Measurements from ENCODE around the gene IQUB. TPM values are rescaled to one million over a fixed set of nuclear protein-coding genes. Genes with fewer than 3 reads are reported as not detected.
A peak's percentile ranks its signal among the peaks of the same experiment; 100 is the strongest.

Gene IQUB
- total RNA-seq, 5 donors from 2014 or later (not counting 1 experiment from before 2014, with no cell fraction given): 0.09 TPM; not detected in 3

DNA sequence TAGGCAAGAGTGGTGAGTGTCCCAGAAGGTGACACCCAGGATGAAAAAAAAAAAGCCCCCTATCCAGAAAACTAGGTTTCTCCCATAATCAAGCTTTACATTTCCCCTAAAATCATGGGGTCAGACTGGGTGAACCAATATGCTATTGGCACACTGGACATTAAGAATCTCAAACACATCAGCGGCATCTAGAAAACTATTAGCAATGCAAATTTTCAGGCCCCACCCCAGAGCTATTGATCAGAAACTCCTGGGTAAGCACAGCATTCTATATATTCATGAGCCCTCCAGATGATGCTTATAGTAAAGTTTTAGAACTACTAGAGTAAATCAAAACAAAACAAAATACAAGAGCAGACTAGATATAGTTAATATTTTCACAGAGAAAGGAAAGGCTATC lies 36.4 kb downstream of the IQUB start:
- 100% methylated on average over 1 of the region's 1 CpG for WGBS (ENCODE audit: insufficient coverage)
- Histone ChIP-seq H3K36me3 (ENCODE audit: control insufficient read depth in 2 of 2, extremely low read depth in 1 of 2, insufficient read depth in 1 of 2, low read length in 1 of 2) (no peaks in the 10 kb centered on the region), H3K9me3 (no peaks in the 10 kb centered on the region), H3K4me3 (ENCODE audit: control insufficient read depth in 1 of 2, extremely low read depth in 1 of 2, low read length in 1 of 2) (no peak overlapping the region), H3K4me1 (ENCODE audit: control insufficient read depth in 1 of 2, extremely low read depth in 1 of 2, insufficient read depth in 2 of 2, low read length in 2 of 2) (no peaks in the 10 kb centered on the region), H3K27ac (ENCODE audit: low read length) (no peak overlapping the region), H3K27me3 (replicated peaks in 1 of 2; ENCODE audit: control insufficient read depth in 2 of 2, extremely low read depth in 1 of 2, insufficient read depth in 2 of 2, low read length in 1 of 2) (peaks cover 2 to 4% of the 10 kb centered on the region in 2 experiments)
- ChIA-PET CTCF (interaction anchor here (0.6 to 1.5 kb wide), 3 partner anchors 9 to 777 kb away, joined by 3 read pairs; no protein-coding TSS in a partner anchor), POLR2A (interaction anchor here in 1 of 2 donors (0.8 kb wide), 1 partner anchor 27 kb away, joined by 3 read pairs; no protein-coding TSS in a partner anchor)
- Mint-ChIP-seq H3K27me3 (peaks cover 27 to 31% of the 10 kb centered on the region in 2 donors), H3K9me3 (no peaks in the 10 kb centered on the region), H3K36me3 (no peaks in the 10 kb centered on the region), H3K27ac (no peak overlapping the region), H3K4me3 (no peak overlapping the region), H3K4me1 (peaks cover 0 to 2% (median 0%) of the 10 kb centered on the region in 3 donors)
- ATAC-seq (replicated peaks in 1 of 4) (no peak), DNase-seq (no peak)

DNA sequence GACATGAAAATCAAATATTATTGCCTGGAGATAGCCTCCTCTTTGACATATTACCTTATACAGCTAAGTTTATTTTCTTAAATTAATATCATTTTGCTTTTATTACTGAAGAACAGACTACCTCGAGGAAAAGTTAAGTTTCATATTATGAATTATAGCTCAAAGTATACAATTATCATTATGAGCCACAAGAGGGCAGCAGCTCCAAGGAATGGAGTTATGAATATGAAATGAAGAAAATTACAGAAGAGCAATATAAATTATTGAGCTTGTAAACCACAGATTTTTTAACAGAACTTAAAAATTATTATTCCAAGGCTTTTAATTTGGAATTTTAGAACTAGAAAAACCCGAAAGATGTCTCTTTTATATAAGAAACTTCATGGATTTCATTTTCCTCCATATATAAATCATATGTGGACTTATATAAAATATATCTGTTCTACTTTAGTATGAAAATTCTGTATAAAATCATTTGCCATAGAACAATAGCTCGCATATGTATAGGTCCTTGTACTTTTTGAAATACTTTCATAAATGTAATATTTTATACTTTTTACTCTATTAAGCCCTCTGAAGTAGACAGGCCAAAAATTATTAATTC lies 40.1 kb downstream of the IQUB start:
- no peaks in the 10 kb centered on the region for H3K9me3 Mint-ChIP-seq
- H3K4me1 Mint-ChIP-seq: peaks cover 0 to 2% (median 0%) of the 10 kb centered on the region in 3 donors
- peak in 1 of 4 experiments; percentile 52 for ATAC-seq (replicated peaks in 1 of 4)
- no peaks in the 10 kb centered on the region for H3K4me1 ChIP-seq (ENCODE audit: control insufficient read depth in 1 of 2, extremely low read depth in 1 of 2, insufficient read depth in 2 of 2, low read length in 2 of 2)
- no CpG with 5 or more reads among the region's 3 CpGs for WGBS (ENCODE audit: insufficient coverage)
- POLR2A ChIA-PET: interaction anchor here (0.6 to 1.0 kb wide), 2 partner anchors 41 to 43 kb away, joined by 3 to 4 read pairs; no protein-coding TSS in a partner anchor
- H3K4me3 ChIP-seq (ENCODE audit: control insufficient read depth in 1 of 2, extremely low read depth in 1 of 2, low read length in 1 of 2): no peak overlapping the region
- DNase-seq: peak in 18 of 35 experiments; percentile 4 to 68 (median 12)
- CTCF ChIA-PET: interaction anchor here (0.5 to 2.5 kb wide), 41 partner anchors 9 to 1351 kb away, joined by 3 to 29 read pairs (median 4); partner anchors contain the start of genes IQUB (in 2 of the 2) and NDUFA5 (in 2 of the 2)
- H3K27me3 ChIP-seq (replicated peaks in 1 of 2; ENCODE audit: control insufficient read depth in 2 of 2, extremely low read depth in 1 of 2, insufficient read depth in 2 of 2, low read length in 1 of 2): peaks cover 2 to 4% of the 10 kb centered on the region in 2 experiments
- no peaks in the 10 kb centered on the region for H3K36me3 ChIP-seq (ENCODE audit: control insufficient read depth in 2 of 2, extremely low read depth in 1 of 2, insufficient read depth in 1 of 2, low read length in 1 of 2)
- no peak overlapping the region for H3K27ac Mint-ChIP-seq
- H3K27ac ChIP-seq (ENCODE audit: low read length): no peak overlapping the region
- peaks cover 15 to 16% of the 10 kb centered on the region in 2 donors for H3K27me3 Mint-ChIP-seq
- H3K36me3 Mint-ChIP-seq: no peaks in the 10 kb centered on the region
- no peak overlapping the region for H3K4me3 Mint-ChIP-seq
- H3K9me3 ChIP-seq: no peaks in the 10 kb centered on the region

DNA sequence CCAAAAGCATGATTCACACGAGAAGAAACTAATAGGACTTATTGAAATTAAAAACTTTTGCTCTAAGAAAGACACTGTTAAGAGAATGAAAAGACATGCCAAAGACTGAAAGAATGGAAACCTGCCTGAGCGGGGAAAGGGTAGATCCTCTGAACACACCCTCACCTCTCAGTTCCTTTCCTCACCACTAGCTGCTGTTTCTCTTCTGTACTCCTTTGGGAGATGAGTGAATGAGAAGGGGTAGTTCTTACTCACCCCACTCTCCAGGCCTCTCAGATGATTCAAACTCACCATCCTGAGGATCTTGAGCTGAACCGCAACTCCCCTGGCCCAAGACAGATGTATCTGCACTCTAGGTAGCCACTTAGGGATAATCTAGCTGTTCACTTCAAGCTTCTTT lies 41.9 kb downstream of the IQUB start:
- H3K36me3 Mint-ChIP-seq: no peaks in the 10 kb centered on the region
- H3K27me3 ChIP-seq (replicated peaks in 1 of 2; ENCODE audit: control insufficient read depth in 2 of 2, extremely low read depth in 1 of 2, insufficient read depth in 2 of 2, low read length in 1 of 2): no peaks in the 10 kb centered on the region
- no peaks in the 10 kb centered on the region for H3K36me3 ChIP-seq (ENCODE audit: control insufficient read depth in 2 of 2, extremely low read depth in 1 of 2, insufficient read depth in 1 of 2, low read length in 1 of 2)
- H3K27ac ChIP-seq (ENCODE audit: low read length): no peak overlapping the region
- no peak overlapping the region for H3K27ac Mint-ChIP-seq
- no peaks in the 10 kb centered on the region for H3K9me3 ChIP-seq
- peaks cover 0 to 2% (median 0%) of the 10 kb centered on the region in 3 donors for H3K4me1 Mint-ChIP-seq
- H3K4me3 ChIP-seq (ENCODE audit: control insufficient read depth in 1 of 2, extremely low read depth in 1 of 2, low read length in 1 of 2): no peak overlapping the region
- ATAC-seq (replicated peaks in 1 of 4) (no peak), DNase-seq (no peak)
- no peaks in the 10 kb centered on the region for H3K9me3 Mint-ChIP-seq
- POLR2A ChIA-PET: no interaction called here
- peaks cover 7 to 8% of the 10 kb centered on the region in 2 donors for H3K27me3 Mint-ChIP-seq
- H3K4me1 ChIP-seq (ENCODE audit: control insufficient read depth in 1 of 2, extremely low read depth in 1 of 2, insufficient read depth in 2 of 2, low read length in 2 of 2): no peaks in the 10 kb centered on the region
- CTCF ChIA-PET: interaction anchor here (0.5 to 1.4 kb wide), 6 partner anchors 42 to 290 kb away, joined by 3 to 5 read pairs (median 4); partner anchors contain the start of genes IQUB (in 1 of the 2) and WASL (in 1 of the 2)
- WGBS (ENCODE audit: insufficient coverage): 89% methylated on average over 1 of the region's 3 CpGs
- H3K4me3 Mint-ChIP-seq: no peak overlapping the region

GRCh38 chr7:123485721-123486120 lies 48.7 kb downstream of the IQUB start:
- POLR2A ChIA-PET: no interaction called here

GRCh38 chr7:123485187-123485586 lies 49.2 kb downstream of the IQUB start:
- no peak overlapping the region for H3K4me3 ChIP-seq (ENCODE audit: control insufficient read depth in 1 of 2, extremely low read depth in 1 of 2, low read length in 1 of 2)
- no peak for DNase-seq
- Mint-ChIP-seq H3K9me3 (no peaks in the 10 kb centered on the region), H3K4me3 (no peak overlapping the region), H3K27me3 (peaks cover 26 to 27% of the 10 kb centered on the region in 2 donors), H3K4me1 (no peaks in the 10 kb centered on the region), H3K36me3 (no peaks in the 10 kb centered on the region), H3K27ac (no peak overlapping the region)
- H3K36me3 ChIP-seq (ENCODE audit: control insufficient read depth in 2 of 2, extremely low read depth in 1 of 2, insufficient read depth in 1 of 2, low read length in 1 of 2): no peaks in the 10 kb centered on the region
- WGBS (ENCODE audit: insufficient coverage): no CpG with 5 or more reads among the region's 1 CpG
- no peaks in the 10 kb centered on the region for H3K27me3 ChIP-seq (replicated peaks in 1 of 2; ENCODE audit: control insufficient read depth in 2 of 2, extremely low read depth in 1 of 2, insufficient read depth in 2 of 2, low read length in 1 of 2)
- no peaks in the 10 kb centered on the region for H3K9me3 ChIP-seq
- no peak overlapping the region for H3K27ac ChIP-seq (ENCODE audit: low read length)
- no peak for ATAC-seq (replicated peaks in 1 of 4)
- ChIA-PET CTCF (interaction anchor here (1.3 to 2.2 kb wide), 2 partner anchors 9 to 10 kb away, joined by 4 to 9 read pairs; no protein-coding TSS in a partner anchor), POLR2A (no interaction called here)
- no peaks in the 10 kb centered on the region for H3K4me1 ChIP-seq (ENCODE audit: control insufficient read depth in 1 of 2, extremely low read depth in 1 of 2, insufficient read depth in 2 of 2, low read length in 2 of 2)

More at GRCh38 chr7:123485721-123486120, 48.7 kb downstream of the IQUB start:
- no peak overlapping the region for H3K27ac ChIP-seq (ENCODE audit: low read length)
- no peaks in the 10 kb centered on the region for H3K36me3 ChIP-seq (ENCODE audit: control insufficient read depth in 2 of 2, extremely low read depth in 1 of 2, insufficient read depth in 1 of 2, low read length in 1 of 2)
- Mint-ChIP-seq H3K4me3 (no peak overlapping the region), H3K4me1 (no peaks in the 10 kb centered on the region), H3K27ac (no peak overlapping the region), H3K27me3 (peaks cover 24% of the 10 kb centered on the region in 2 donors), H3K36me3 (no peaks in the 10 kb centered on the region), H3K9me3 (no peaks in the 10 kb centered on the region)
- CTCF ChIA-PET: no interaction called here
- WGBS (ENCODE audit: insufficient coverage): no CpG with 5 or more reads among the region's 2 CpGs
- H3K4me1 ChIP-seq (ENCODE audit: control insufficient read depth in 1 of 2, extremely low read depth in 1 of 2, insufficient read depth in 2 of 2, low read length in 2 of 2): no peaks in the 10 kb centered on the region
- DNase-seq: no peak
- ATAC-seq (replicated peaks in 1 of 4): no peak
- H3K9me3 ChIP-seq: no peaks in the 10 kb centered on the region
- no peak overlapping the region for H3K4me3 ChIP-seq (ENCODE audit: control insufficient read depth in 1 of 2, extremely low read depth in 1 of 2, low read length in 1 of 2)
- no peaks in the 10 kb centered on the region for H3K27me3 ChIP-seq (replicated peaks in 1 of 2; ENCODE audit: control insufficient read depth in 2 of 2, extremely low read depth in 1 of 2, insufficient read depth in 2 of 2, low read length in 1 of 2)

DNA sequence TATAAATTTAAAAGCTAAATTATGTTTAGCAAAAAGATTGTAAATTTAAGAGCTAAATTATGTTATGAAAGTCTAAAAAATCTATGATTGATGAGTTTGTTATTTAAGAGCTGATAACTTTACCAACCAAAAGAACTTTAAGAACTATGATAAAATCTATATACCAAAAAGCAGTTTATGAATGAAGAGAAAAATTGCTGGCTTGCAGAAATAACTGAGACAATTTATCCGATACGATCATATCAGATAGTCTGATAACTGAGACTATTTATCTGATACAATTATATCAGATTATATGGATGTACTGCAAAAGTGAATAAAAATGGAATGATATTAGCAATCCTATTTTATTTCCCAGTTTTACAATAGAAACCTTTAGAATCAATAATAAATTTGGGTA lies 50.2 kb downstream of the IQUB start:
- Histone ChIP-seq H3K4me1 (ENCODE audit: control insufficient read depth in 1 of 2, extremely low read depth in 1 of 2, insufficient read depth in 2 of 2, low read length in 2 of 2) (no peaks in the 10 kb centered on the region), H3K4me3 (ENCODE audit: control insufficient read depth in 1 of 2, extremely low read depth in 1 of 2, low read length in 1 of 2) (no peak overlapping the region), H3K9me3 (no peaks in the 10 kb centered on the region), H3K36me3 (ENCODE audit: control insufficient read depth in 2 of 2, extremely low read depth in 1 of 2, insufficient read depth in 1 of 2, low read length in 1 of 2) (no peaks in the 10 kb centered on the region), H3K27me3 (replicated peaks in 1 of 2; ENCODE audit: control insufficient read depth in 2 of 2, extremely low read depth in 1 of 2, insufficient read depth in 2 of 2, low read length in 1 of 2) (no peaks in the 10 kb centered on the region), H3K27ac (ENCODE audit: low read length) (no peak overlapping the region)
- Mint-ChIP-seq H3K4me3 (no peak overlapping the region), H3K27ac (no peak overlapping the region), H3K9me3 (no peaks in the 10 kb centered on the region), H3K27me3 (peaks cover 25 to 27% of the 10 kb centered on the region in 2 donors), H3K36me3 (no peaks in the 10 kb centered on the region), H3K4me1 (no peaks in the 10 kb centered on the region)
- CTCF ChIA-PET: interaction anchor here (1.3 to 2.2 kb wide), 2 partner anchors 10 to 11 kb away, joined by 4 to 9 read pairs; no protein-coding TSS in a partner anchor
- DNase-seq (no peak), ATAC-seq (replicated peaks in 1 of 4) (no peak)
- WGBS (ENCODE audit: insufficient coverage): no CpG with 5 or more reads among the region's 2 CpGs
- POLR2A ChIA-PET: no interaction called here
